KOPT-K1 (cell line): ENCODE data around the gene CNTNAP4.

Experiments
- H3K27ac ChIP-seq: fragments of 200-600 bp; sonication (generic); 2 replicates; pipeline ENCODE4 v1.5.1; 2016; ENCODE audit warnings: antibody characterized with exemption, mild to moderate bottlenecking, low read depth, low read length; ENCODE audit not compliant: poor library complexity, severe bottlenecking
- H3K36me3 ChIP-seq: fragments of 200-600 bp; sonication (generic); 2 replicates; pipeline ENCODE4 v1.5.1; 2017; ENCODE audit warnings: antibody characterized with exemption, mild to moderate bottlenecking, low read length, moderate library complexity; ENCODE audit not compliant: insufficient read depth
- H3K9me3 ChIP-seq: fragments of 200-600 bp; sonication (generic); 2 replicates; pipeline ENCODE4 v1.5.1; 2017; ENCODE audit warnings: antibody characterized with exemption, low read length, mild to moderate bottlenecking; ENCODE audit not compliant: insufficient read depth, poor library complexity, severe bottlenecking

Gene CNTNAP4

GRCh38 chr16:76346210-76346609, 69.0 kb downstream of the CNTNAP4 start:
- H3K27ac ChIP-seq = no peak overlapping the region
- H3K9me3 ChIP-seq = no peaks in the 10 kb centered on the region
- no peaks in the 10 kb centered on the region for H3K36me3 ChIP-seq

GRCh38 chr16:76351441-76351840, 74.2 kb downstream of the CNTNAP4 start:
- H3K36me3 ChIP-seq = no peaks in the 10 kb centered on the region
- no peaks in the 10 kb centered on the region for H3K9me3 ChIP-seq
- no peak overlapping the region for H3K27ac ChIP-seq

DNA sequence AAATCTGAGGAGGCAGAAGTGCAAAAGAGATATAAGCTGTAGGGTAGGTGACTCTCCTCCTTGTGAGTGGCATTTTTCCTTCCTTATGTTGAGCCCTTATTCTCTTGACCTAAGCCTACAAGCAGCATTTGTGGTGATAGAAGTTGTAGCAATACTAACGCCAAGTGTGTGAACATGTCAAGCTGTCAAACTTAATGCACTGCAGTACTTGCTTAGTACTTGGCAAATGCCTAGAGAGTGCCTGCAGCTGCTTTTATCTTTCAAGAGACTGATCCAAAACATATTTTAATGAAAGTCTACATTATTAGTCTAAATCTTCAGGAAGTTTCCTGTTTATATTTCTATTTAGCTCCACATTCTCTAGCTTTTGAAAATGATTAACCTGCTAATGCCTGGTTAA, 83.2 kb downstream of the CNTNAP4 start:
- Histone ChIP-seq H3K9me3 (no peaks in the 10 kb centered on the region), H3K36me3 (no peaks in the 10 kb centered on the region), H3K27ac (no peak overlapping the region)

DNA sequence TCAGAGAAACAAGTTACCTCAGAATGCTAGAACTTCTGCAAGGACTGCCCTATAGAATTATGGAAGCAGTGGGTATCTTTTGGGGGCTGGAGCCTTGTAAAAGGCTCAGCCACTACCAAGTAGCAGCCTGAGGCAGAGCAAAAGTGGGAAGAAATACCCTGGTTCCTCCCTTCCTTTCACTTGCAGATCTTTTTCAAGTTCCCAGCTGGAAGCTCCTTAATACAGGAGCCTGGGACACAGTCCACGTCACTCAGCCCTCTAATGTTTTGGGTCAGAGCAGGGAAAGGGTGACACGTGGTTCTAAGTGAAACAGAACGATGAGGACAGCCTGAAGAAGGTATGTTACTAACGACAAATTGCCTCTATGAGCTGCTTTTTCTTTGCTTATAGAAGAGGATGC, 93.1 kb downstream of the CNTNAP4 start:
- Histone ChIP-seq H3K9me3 (no peaks in the 10 kb centered on the region), H3K36me3 (no peaks in the 10 kb centered on the region), H3K27ac (no peak overlapping the region)

DNA sequence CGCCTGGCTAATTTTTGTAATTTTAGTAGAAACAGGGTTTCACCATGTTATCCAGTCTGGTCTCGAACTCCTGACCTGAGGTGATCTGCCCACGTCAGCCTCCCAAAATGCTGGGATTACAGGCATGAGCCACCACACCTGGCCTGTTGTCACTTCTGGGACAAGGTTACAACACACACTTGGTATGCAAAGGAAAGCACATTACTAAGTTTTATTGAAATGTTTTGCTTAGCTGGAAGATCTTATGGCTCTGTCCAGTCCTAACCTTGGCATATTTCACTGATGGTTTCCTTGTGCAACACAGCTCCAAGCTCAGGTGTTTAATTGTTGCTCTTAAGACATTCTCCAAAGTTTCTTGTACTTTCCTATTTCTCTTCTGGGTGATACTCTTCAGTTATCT, 94.2 kb downstream of the CNTNAP4 start:
- H3K36me3 ChIP-seq = no peaks in the 10 kb centered on the region
- no peak overlapping the region for H3K27ac ChIP-seq
- H3K9me3 ChIP-seq = no peaks in the 10 kb centered on the region

DNA sequence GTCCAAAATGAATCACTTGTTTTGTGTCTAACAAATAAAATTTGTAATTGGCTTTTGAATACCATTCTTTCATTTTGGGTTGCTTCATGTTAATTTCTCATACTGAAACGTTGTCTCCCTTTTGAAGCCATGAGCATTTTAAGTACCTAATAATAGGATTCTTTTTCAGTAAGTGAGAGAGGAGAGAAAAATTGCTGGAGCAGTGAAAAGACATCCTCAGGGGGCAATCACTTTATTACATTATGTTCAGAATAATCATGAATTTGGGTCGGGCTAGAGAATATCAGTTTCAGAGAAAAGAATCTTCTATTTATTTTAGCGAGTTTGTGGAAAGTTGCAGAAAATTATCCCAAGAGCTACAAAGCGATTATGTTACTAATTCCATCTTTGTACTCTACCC, 96.8 kb downstream of the CNTNAP4 start:
- Histone ChIP-seq H3K9me3 (no peaks in the 10 kb centered on the region), H3K36me3 (no peaks in the 10 kb centered on the region), H3K27ac (no peak overlapping the region)

DNA sequence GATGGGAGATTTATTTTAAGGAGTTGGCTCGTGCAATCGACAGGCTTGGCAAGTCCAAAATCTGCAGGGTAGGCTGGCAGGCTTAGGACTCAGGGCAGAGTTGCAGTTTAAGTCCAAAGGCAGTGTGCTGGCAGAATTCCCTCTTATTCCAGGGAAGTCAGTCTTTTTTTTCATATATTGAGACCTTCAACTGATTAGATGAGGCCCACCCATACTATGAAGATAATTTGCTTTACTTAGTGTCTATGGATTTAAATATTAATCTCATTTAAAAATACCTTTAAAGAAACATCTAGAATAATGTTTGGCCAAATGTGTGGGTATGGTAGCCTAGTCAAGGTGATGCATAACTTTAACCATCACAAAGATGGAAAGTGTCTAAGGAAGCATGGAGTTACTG, 99.8 kb downstream of the CNTNAP4 start:
- H3K27ac ChIP-seq = no peak overlapping the region
- no peaks in the 10 kb centered on the region for H3K9me3 ChIP-seq
- no peaks in the 10 kb centered on the region for H3K36me3 ChIP-seq

- H3K36me3 ChIP-seq = no peaks in the 10 kb centered on the region
- H3K27ac ChIP-seq = no peak overlapping the region
These were observed 100.8 kb downstream of the CNTNAP4 start for GRCh38 chr16:76378020-76378419.

DNA sequence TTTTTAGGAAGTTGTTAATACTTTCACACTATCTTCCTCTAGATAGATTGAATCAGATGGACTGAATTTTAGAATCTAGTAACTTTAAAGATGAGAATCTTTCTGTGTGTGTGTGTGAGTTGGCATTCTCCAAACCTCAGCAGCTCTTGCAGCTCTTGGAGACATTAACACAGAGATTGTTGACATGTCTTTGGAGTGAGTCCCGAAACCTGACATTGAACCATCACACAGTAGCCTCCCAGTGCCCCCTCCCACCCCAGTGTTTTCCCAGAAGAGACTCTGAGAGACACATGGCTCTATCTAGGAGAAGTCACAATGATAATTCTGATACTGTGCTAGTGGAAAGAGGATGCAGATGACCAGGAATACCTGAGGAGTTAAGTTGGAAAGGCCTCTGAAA, 103.9 kb downstream of the CNTNAP4 start:
- H3K27ac ChIP-seq = no peak overlapping the region
- no peaks in the 10 kb centered on the region for H3K9me3 ChIP-seq
- no peaks in the 10 kb centered on the region for H3K36me3 ChIP-seq

More at GRCh38 chr16:76378020-76378419, 100.8 kb downstream of the CNTNAP4 start:
- no peaks in the 10 kb centered on the region for H3K9me3 ChIP-seq

- Histone ChIP-seq H3K36me3 (no peaks in the 10 kb centered on the region), H3K27ac (no peak overlapping the region), H3K9me3 (no peaks in the 10 kb centered on the region)
These were observed 108.5 kb downstream of the CNTNAP4 start for GRCh38 chr16:76385601-76386230.

GRCh38 chr16:76386784-76387183, 109.6 kb downstream of the CNTNAP4 start:
- H3K27ac ChIP-seq = no peak overlapping the region

GRCh38 chr16:76387994-76388393, 110.8 kb downstream of the CNTNAP4 start:
- H3K27ac ChIP-seq = no peak overlapping the region
- no peaks in the 10 kb centered on the region for H3K9me3 ChIP-seq
- H3K36me3 ChIP-seq = no peaks in the 10 kb centered on the region

More at GRCh38 chr16:76386784-76387183, 109.6 kb downstream of the CNTNAP4 start:
- Histone ChIP-seq H3K36me3 (no peaks in the 10 kb centered on the region), H3K9me3 (no peaks in the 10 kb centered on the region)

- H3K36me3 ChIP-seq = no peaks in the 10 kb centered on the region
- no peaks in the 10 kb centered on the region for H3K9me3 ChIP-seq
- no peak overlapping the region for H3K27ac ChIP-seq
These were observed 111.9 kb downstream of the CNTNAP4 start for GRCh38 chr16:76389126-76389525.

GRCh38 chr16:76390476-76390875, 113.3 kb downstream of the CNTNAP4 start:
- Histone ChIP-seq H3K9me3 (no peaks in the 10 kb centered on the region), H3K36me3 (no peaks in the 10 kb centered on the region), H3K27ac (no peak overlapping the region)

GRCh38 chr16:76396977-76397376, 119.8 kb downstream of the CNTNAP4 start:
- Histone ChIP-seq H3K9me3 (no peaks in the 10 kb centered on the region), H3K36me3 (no peaks in the 10 kb centered on the region)

GRCh38 chr16:76409706-76410105, 132.5 kb downstream of the CNTNAP4 start:
- Histone ChIP-seq H3K27ac (no peak overlapping the region), H3K36me3 (no peaks in the 10 kb centered on the region), H3K9me3 (no peaks in the 10 kb centered on the region)

More at GRCh38 chr16:76396977-76397376, 119.8 kb downstream of the CNTNAP4 start:
- no peak overlapping the region for H3K27ac ChIP-seq
